ENCODE measurements around the gene DR1.
"Not testable (repeated sequence)": the region's sequence is repeated elsewhere in the genome, so short reads cannot be mapped to it uniquely, and the experiment has no call there.

Gene DR1

DNA sequence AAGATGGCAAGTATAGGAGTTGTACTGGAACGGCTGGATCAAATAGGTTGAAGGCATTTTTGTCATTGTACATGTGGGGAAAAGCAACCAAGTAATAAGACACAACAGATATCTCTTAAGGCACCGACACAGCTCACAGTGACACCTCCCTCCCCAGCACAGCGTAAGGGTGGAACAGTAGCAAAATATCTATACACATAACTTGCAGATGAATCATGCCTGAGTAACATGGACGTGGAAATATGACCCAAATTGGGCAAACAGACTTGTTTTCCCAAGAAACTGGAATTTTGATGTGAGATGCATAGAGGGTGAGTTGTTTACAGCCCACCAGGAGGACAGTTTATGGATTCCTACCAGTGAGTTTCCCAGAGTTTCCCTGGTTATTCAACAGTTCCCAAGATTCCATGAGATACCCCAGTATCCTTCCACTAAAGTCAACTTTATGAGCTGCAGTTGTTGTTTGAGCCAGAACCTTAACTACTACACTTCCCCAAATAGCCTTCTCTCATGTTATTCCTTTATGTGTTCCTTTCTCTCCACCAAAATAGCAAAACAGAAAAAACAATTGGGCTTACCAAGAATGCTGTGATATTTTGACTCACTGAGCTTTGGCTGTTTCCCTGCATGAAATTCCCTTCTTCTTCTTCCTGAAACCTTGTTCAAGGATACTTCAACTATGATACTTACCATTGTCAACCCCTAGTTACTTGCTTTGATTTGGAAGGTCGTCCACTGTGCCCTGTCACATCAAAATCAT lies 7.1 kb upstream of the DR1 start:
- in situ Hi-C loops (cut with MboI; ENCODE audit: low sequenced_read_pairs), result no loop called here

- in situ Hi-C loops (cut with MboI; ENCODE audit: low sequenced_read_pairs), result no loop called here
Observed at GRCh38 chr1:93339171-93339697, 6.5 kb upstream of the DR1 start.

DNA sequence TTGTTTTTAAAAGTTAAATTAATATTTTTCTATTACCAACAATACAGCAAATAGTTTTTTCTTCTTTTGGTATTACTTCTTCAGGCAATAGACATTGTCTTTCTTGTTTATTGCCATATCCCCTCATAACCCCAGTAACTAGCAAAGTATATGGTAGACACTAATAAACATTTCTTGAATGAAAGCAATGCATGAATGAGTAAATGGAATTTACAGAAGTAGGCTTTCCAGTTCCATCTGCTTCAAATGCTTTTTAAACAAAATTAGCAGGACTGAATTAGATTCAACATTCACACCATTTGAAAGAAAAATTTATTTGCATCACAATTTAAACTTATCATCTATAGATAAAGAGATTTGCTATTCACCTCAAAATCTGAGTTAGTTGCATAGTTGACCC lies 5.6 kb upstream of the DR1 start:
- in situ Hi-C loops (cut with MboI; ENCODE audit: low sequenced_read_pairs), result no loop called here

DNA sequence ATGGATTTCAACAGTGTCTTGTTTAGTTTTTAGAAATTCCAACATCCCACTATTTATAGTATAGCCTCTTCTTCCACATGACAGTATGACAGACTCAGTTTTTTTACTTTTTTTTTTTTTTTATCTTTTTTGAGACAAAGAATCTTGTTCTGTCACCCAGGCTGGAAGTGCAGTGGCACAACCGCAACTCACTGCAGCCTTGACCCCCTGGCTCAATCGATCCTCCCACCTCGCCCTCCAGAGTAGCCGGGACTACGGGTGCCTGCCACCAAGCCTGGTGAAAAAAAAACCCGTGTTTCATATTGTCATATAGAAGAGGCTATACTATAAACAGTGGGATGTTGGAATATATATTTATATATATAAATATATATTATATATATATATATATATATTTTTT lies 1.2 kb upstream of the DR1 start:
- in situ Hi-C loops (cut with MboI; ENCODE audit: low sequenced_read_pairs), result no loop called here

GRCh38 chr1:93344886-93345632 lies 648 bp upstream of the DR1 start:
- in situ Hi-C loops (cut with MboI; ENCODE audit: low sequenced_read_pairs), result no loop called here

- in situ Hi-C loops (cut with MboI; ENCODE audit: low sequenced_read_pairs), result no loop called here
Observed at GRCh38 chr1:93346421-93346993, 800 bp downstream of the DR1 start.

GRCh38 chr1:93347334-93347899 lies 1.7 kb downstream of the DR1 start:
- in situ Hi-C loops (cut with MboI; ENCODE audit: low sequenced_read_pairs), result no loop called here

DNA sequence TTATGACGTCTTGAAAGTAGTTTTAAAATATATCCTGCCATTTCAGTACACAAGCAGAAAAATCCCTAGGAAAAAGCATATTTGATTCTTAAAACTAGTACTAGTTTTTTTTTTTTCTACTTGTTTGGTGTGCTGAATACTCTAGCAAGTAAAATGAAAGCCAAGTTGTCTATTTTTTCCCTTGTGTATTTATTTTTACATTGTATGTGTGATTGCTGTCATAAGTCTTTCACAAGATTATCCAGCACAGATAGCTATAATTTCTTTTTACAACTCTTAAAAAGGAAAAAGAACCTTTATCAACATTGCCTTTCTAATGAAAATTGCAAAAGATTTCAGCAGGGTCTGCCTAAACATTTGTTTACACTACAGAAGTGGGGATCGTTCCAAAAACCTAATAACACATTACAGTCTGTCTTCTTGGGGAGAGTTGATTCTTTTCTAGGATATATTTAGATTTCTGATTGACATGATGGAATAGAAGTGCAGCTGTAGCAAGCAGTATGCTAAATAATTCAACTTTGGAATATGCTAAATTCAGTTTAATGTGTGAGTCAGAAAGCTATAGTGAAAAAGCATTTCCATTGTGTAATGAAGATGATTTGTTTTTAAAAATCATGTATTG lies 2.5 kb downstream of the DR1 start:
- in situ Hi-C loops (cut with MboI; ENCODE audit: low sequenced_read_pairs), result no loop called here

GRCh38 chr1:93349231-93350135 lies 3.8 kb downstream of the DR1 start:
- in situ Hi-C loops (cut with MboI; ENCODE audit: low sequenced_read_pairs), result no loop called here

GRCh38 chr1:93350322-93350721 lies 4.6 kb downstream of the DR1 start:
- in situ Hi-C loops (cut with MboI; ENCODE audit: low sequenced_read_pairs), result no loop called here

DNA sequence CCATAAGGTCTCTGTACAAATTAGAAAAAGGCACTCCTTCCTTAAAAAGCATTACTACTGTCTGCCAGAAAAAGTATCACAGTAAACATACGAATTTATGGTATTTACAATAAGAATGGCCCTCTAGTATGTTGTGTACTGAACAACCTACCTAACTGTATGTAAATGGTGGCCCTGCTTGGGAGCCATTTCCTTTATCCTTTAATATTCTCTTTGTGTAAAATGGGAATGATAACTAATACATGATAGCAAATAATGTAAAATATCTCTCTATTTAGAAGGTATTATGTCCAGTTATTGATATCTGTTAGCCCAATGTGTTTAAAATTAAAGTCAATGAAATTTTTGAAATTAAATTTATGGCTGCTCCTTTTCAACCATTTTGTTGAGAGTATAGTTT lies 5.2 kb downstream of the DR1 start:
- in situ Hi-C loops (cut with MboI; ENCODE audit: low sequenced_read_pairs), result no loop called here

- in situ Hi-C loops (cut with MboI; ENCODE audit: low sequenced_read_pairs), result not testable (repeated sequence)
Observed at GRCh38 chr1:93351346-93351745, 5.6 kb downstream of the DR1 start.

- in situ Hi-C loops (cut with MboI; ENCODE audit: low sequenced_read_pairs), result no loop called here
Observed at GRCh38 chr1:93352376-93352775, 6.7 kb downstream of the DR1 start.

DNA sequence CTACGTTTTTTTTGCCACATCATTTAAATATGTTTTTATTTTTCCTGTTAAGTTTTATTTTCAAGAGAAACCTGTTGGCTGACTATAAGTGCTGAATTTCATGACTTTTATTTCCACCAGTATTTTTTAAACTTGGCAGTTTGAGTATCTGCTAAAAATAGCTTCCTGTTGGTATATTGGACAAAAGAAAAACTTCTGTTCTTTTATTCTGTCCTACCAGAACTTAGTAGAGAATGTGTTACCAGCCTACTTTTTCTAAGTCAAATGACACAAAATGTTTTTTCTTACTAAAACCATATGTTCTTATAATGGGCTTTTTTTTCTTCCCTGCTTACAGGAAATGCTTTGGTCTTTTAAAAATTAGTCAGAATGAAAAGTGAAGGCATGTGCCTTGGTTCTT lies 7.6 kb downstream of the DR1 start:
- in situ Hi-C loops (cut with MboI; ENCODE audit: low sequenced_read_pairs), result no loop called here

GRCh38 chr1:93354749-93355148 lies 9.0 kb downstream of the DR1 start:
- in situ Hi-C loops (cut with MboI; ENCODE audit: low sequenced_read_pairs), result no loop called here

- in situ Hi-C loops (cut with MboI; ENCODE audit: low sequenced_read_pairs), result no loop called here
Observed at GRCh38 chr1:93357242-93357641, 11.5 kb downstream of the DR1 start.

DNA sequence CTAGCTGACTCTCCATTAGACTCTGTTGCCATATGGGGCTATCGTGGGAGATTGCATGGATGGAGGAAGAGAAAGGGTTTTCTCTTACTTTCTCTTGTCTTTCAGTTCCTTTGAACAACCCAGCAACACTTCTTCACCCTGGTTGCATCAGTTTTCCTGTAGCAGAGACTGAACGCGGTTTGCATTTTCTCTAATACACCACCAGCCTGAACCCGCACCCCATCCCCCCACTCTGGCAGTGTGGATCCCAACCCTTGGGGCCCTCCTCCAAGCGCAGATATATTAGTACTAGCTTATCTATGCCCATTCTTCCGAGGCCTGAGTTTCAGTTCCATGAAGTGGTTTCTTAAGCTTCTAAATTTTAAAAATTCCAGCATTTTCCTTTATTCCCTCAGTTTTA lies 12.6 kb downstream of the DR1 start:
- in situ Hi-C loops (cut with MboI; ENCODE audit: low sequenced_read_pairs), result no loop called here

- in situ Hi-C loops (cut with MboI; ENCODE audit: low sequenced_read_pairs), result no loop called here
Observed at GRCh38 chr1:93360111-93360510, 14.4 kb downstream of the DR1 start.

GRCh38 chr1:93362237-93362636 lies 16.5 kb downstream of the DR1 start:
- in situ Hi-C loops (cut with MboI; ENCODE audit: low sequenced_read_pairs), result no loop called here

DNA sequence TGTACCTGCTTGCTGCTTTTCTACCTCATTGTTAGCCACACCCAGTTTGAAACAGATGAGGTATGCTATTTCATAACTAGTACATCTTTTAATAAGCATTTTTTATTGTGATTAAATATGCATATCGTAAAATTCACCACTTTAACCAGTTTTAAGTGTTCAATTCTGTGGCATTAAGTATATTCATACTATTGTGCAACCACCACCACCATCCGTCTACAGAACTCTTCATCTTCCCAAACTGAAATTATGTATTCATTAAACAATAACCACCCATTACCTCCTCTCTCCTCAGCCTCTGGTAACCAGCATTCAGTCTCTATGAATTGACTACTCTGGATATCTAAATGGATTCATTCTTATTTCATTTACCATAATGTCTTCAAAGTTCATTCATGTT lies 20.1 kb downstream of the DR1 start:
- in situ Hi-C loops (cut with MboI; ENCODE audit: low sequenced_read_pairs), result no loop called here

Measured in HL-60/S4 (cell line).